Glomerular visceral epithelial cell (primary cell): Measurements from ENCODE around the gene MDFIC.

ENCODE experiments used
- DNase-seq: peaks from one replicate; pipeline ENCODE4 v3.0.0-alpha.2; 2016; ENCODE audit errors: extremely low spot score

MDFIC gene

DNA sequence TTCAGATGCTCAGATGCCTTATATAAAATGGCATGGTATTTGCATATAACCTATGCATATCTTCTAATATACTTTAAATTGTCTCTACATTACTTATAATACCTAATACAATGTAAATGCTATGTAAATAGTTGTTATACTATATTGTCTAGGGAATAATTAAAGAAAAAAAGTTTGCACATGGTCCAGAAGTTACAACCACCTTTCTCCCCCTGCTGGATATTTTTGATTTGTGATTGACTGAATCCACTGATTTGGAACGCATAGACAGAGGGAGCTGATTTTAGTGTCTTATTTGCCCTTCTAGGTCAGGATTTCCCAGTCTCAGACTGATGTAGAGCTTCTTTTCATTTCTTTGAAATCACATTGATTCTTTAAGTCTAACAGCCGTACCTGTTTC lies 31.8 kb downstream of the MDFIC start:
- no peak for DNase-seq

DNA sequence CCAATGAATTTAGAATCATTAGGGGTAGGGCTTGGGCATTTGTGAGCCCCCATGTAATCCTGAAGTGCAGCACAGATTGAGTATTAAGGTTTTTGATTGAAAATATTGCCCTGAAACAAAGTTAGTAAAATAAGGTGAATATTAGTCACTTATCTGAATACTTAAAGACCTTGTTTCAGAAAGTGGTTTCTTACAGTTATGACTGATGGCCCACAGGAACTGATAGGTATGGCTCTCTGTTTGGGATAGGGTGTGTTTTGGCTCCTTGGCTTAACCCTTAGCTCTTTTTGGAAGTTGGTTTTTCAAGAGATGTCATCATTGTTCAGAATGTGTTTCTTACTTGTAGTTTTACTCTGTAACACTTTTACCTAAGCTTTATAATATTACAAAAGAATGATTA lies 34.8 kb downstream of the MDFIC start:
- DNase-seq, result no peak

DNA sequence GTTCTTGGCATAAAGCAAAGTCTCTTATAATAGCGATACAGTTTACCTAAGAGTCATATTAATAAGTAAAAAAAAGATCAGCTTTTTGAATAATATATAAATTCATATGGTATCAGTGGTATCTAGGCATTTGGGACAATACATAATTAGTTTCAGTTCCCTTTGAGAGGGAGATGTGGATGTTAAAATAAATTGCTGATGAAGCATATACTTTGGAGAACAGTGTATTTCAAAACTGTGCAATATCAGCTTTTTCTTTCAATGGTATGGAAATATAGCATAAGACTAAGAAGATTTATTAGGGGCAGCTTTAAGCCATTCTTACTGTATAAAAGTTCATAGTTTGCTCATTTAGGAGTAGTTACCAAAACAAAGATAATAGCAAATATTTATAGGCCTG lies 35.5 kb downstream of the MDFIC start:
- no peak for DNase-seq

GRCh38 chr7:114959931-114960330 lies 38.0 kb downstream of the MDFIC start:
- no peak for DNase-seq

- no peak for DNase-seq
These were observed 40.5 kb downstream of the MDFIC start for GRCh38 chr7:114962441-114962840.

GRCh38 chr7:114966156-114966555 lies 44.3 kb downstream of the MDFIC start:
- DNase-seq, result no peak

DNA sequence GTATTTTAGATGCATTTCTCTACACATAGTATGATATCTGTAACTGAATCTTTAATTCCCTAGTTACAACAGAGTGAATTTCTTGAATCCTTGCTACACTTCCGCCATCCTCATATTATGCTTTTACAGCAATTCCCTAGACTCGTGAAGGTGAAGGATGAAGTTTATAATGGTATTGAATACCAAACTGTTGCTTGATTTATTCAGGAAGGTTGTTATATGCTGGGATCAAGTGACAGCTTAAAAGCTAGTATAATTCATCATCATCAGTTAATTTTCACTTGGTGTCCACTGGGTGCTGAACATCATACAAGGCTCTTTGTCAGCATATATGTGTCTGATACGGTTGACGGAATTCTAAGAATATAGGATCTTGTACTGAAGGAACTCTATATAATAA lies 47.2 kb downstream of the MDFIC start:
- DNase-seq, result no peak

- no peak for DNase-seq
These were observed 48.4 kb downstream of the MDFIC start for GRCh38 chr7:114970308-114970707.

- DNase-seq, result no peak
These were observed 48.8 kb downstream of the MDFIC start for GRCh38 chr7:114970732-114971131.

DNA sequence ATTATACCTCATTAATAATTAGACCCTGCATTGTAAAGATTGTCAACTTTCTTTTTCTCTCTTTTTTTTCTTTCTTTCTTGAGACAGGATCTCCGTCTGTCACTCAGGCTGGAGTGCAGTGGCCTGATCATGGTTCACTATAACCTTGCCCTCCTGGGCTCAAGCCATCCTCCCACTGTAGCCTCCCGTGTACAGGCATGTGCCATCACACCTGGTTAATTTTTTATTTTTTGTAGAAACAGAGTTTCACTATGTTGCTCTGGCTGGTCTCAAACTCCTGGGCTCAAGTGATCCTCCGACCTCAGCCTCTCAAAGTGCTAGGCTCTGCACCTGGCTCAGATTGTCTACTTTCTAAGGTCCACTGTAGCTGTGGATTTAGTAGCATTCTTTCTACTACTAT lies 50.7 kb downstream of the MDFIC start:
- no peak for DNase-seq

GRCh38 chr7:114973147-114973546 lies 51.3 kb downstream of the MDFIC start:
- peak; percentile 56 for DNase-seq

DNA sequence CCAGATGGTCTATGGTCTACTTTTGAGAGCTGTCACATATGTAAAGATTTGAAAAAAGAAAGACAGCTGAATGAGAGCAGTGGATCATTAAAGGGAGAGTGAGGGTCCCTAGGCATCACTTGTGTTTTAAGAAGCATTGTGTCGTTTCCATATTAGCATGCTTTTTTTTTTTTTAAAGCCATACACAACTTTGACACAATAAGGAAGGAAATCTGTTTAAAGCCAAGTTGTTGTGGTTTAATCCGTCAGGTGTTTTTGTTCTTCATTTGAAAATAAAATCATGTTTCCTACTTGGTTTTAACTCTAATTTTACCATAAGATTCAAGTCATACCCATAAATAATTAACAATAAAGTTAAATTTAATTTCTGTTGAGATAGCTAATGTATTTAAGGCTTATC lies 53.5 kb downstream of the MDFIC start:
- DNase-seq, result no peak

- no peak for DNase-seq
These were observed 54.8 kb downstream of the MDFIC start for GRCh38 chr7:114976666-114977065.

DNA sequence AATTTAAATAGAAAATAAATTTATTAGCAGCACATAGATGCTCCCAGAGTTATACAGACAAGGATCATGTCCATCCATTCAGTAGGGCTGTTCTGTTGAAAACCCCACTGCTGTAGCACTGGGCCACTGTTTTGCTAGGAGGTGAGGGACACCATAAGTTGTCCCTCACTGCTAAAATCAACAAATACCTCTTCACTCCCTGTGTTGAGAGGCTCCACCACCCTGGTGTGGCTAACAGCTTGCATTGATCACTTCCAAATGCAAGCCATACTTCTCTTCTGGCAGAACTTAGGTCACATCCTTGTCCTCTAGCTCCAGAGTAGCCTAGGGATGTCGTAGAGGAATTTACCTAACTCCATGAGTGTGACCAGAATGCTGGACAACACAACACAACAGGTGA lies 55.4 kb downstream of the MDFIC start:
- no peak for DNase-seq

- DNase-seq, result peak; percentile 38
These were observed 57.5 kb downstream of the MDFIC start for GRCh38 chr7:114979388-114979787.

- no peak for DNase-seq
These were observed 58.1 kb downstream of the MDFIC start for GRCh38 chr7:114979803-114980507.

- DNase-seq, result no peak
These were observed 59.4 kb downstream of the MDFIC start for GRCh38 chr7:114981323-114981722.

- DNase-seq, result no peak
These were observed 63.3 kb downstream of the MDFIC start for GRCh38 chr7:114985116-114985715.

- DNase-seq, result peak; percentile 28
These were observed 64.6 kb downstream of the MDFIC start for GRCh38 chr7:114986190-114987180.

- no peak for DNase-seq
These were observed 66.1 kb downstream of the MDFIC start for GRCh38 chr7:114988026-114988425.

GRCh38 chr7:114988755-114989375 lies 67.0 kb downstream of the MDFIC start:
- peak; percentile 50 for DNase-seq

DNA sequence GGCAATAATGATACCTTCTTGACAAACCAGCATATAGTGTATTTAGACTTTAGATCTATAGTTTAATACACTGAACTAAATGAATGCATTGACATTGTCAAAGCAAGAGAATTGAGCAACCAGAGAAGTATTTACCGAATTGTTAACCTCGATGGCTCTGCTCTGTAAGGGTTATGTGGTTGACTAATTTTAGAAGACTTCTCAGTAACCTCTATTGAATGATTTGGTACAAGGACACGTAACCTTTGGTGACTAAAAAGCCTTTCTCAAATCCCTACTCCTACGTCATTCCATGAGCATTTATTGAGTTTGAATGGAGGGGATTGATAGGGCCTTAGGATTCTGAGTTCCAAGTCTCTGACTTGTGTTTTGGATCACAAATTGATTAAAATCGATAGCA lies 67.6 kb downstream of the MDFIC start:
- DNase-seq, result no peak
